ENCODE measurements around the gene KLHL10.
"Not testable (repeated sequence)": the region's sequence is repeated elsewhere in the genome, so short reads cannot be mapped to it uniquely, and the experiment has no call there.

The KLHL10 gene

GRCh38 chr17:41813152-41813680 is 24.4 kb upstream of the KLHL10 start:
- DNase-seq (ENCODE audit: low read depth in 2 of 3, low spot score in 1 of 3) = no peak

GRCh38 chr17:41813699-41814124 is 23.9 kb upstream of the KLHL10 start:
- no peak for DNase-seq (ENCODE audit: low read depth in 2 of 3, low spot score in 1 of 3)

- DNase-seq (ENCODE audit: low read depth in 2 of 3, low spot score in 1 of 3) = no peak
Measured at GRCh38 chr17:41814195-41814594, 23.4 kb upstream of the KLHL10 start.

GRCh38 chr17:41816637-41817320 is 20.8 kb upstream of the KLHL10 start:
- DNase-seq (ENCODE audit: low read depth in 2 of 3, low spot score in 1 of 3) = no peak

- DNase-seq (ENCODE audit: low read depth in 2 of 3, low spot score in 1 of 3) = no peak
Measured at GRCh38 chr17:41818024-41818423, 19.6 kb upstream of the KLHL10 start.

- no peak for DNase-seq (ENCODE audit: low read depth in 2 of 3, low spot score in 1 of 3)
Measured at GRCh38 chr17:41821776-41822175, 15.8 kb upstream of the KLHL10 start.

- DNase-seq (ENCODE audit: low read depth in 2 of 3, low spot score in 1 of 3) = no peak
Measured at GRCh38 chr17:41822216-41823140, 15.1 kb upstream of the KLHL10 start.

- DNase-seq (ENCODE audit: low read depth in 2 of 3, low spot score in 1 of 3) = no peak
Measured at GRCh38 chr17:41823141-41823524, 14.5 kb upstream of the KLHL10 start.

- DNase-seq (ENCODE audit: low read depth in 2 of 3, low spot score in 1 of 3) = no peak
Measured at GRCh38 chr17:41823580-41823979, 14.0 kb upstream of the KLHL10 start.

- DNase-seq (ENCODE audit: low read depth in 2 of 3, low spot score in 1 of 3) = no peak
Measured at GRCh38 chr17:41824086-41824485, 13.5 kb upstream of the KLHL10 start.

- DNase-seq (ENCODE audit: low read depth in 2 of 3, low spot score in 1 of 3) = no peak
Measured at GRCh38 chr17:41825175-41825845, 12.3 kb upstream of the KLHL10 start.

- DNase-seq (ENCODE audit: low read depth in 2 of 3, low spot score in 1 of 3) = not testable (repeated sequence)
Measured at GRCh38 chr17:41829961-41830360, 7.7 kb upstream of the KLHL10 start.

- DNase-seq (ENCODE audit: low read depth in 2 of 3, low spot score in 1 of 3) = no peak
Measured at GRCh38 chr17:41835214-41835799, 2.3 kb upstream of the KLHL10 start.

- DNase-seq (ENCODE audit: low read depth in 2 of 3, low spot score in 1 of 3) = peak; percentile 14 to 44 (median 31)
Measured at GRCh38 chr17:41835800-41836549, 1.6 kb upstream of the KLHL10 start, which contains the start of gene NT5C3B. Gene NT5C3B (minus strand): TSS chr17:41836232. CDS start chr17:41836193, 39 bp downstream.

- no peak for DNase-seq (ENCODE audit: low read depth in 2 of 3, low spot score in 1 of 3)
Measured at GRCh38 chr17:41836550-41837196, 952 bp upstream of the KLHL10 start.

- DNase-seq (ENCODE audit: low read depth in 2 of 3, low spot score in 1 of 3) = not testable (repeated sequence)
Measured at GRCh38 chr17:41839448-41839847, 1.8 kb downstream of the KLHL10 start.

- DNase-seq (ENCODE audit: low read depth in 2 of 3, low spot score in 1 of 3) = not testable (repeated sequence)
Measured at GRCh38 chr17:41840781-41841180, 3.2 kb downstream of the KLHL10 start.

- no peak for DNase-seq (ENCODE audit: low read depth in 2 of 3, low spot score in 1 of 3)
Measured at GRCh38 chr17:41844971-41845370, 7.3 kb downstream of the KLHL10 start.

GRCh38 chr17:41848788-41849187 is 11.2 kb downstream of the KLHL10 start:
- DNase-seq (ENCODE audit: low read depth in 2 of 3, low spot score in 1 of 3) = no peak

Data from stimulated activated CD4-positive, alpha-beta T cell treated with anti-CD3 and anti-CD28 coated beads, Interleukin-12 subunit alpha, Interleukin-12 subunit beta, amount 100 ng/mL, for 48 hours (primary cell).